Left ventricle myocardium inferior (tissue), 1 donor: Measurements from ENCODE around the gene GALNT16. TPM values are rescaled to one million over a fixed set of nuclear protein-coding genes. Genes with fewer than 3 reads are reported as not detected.

Experiments
- total RNA-seq: library from RNA; stranded (reverse); fragmentation: NEBNext Ultra II Directional; extraction: Animal tissue kit (Norgen Biotek cat#: 25700); gene quantifications from one replicate; pipeline ENCODE4 v1.2.1, GENCODE V29; 2021
- donor health status: DM: no; HTN: yes; CAD: no; lungs with severe emphysema.

Gene GALNT16
- total RNA-seq, 1 donor from 2014 or later = 70.5 TPM

Other genes with a start within 250 kb of the GALNT16 start
- 57.8 TPM for gene DCAF5, start 107.0 kb upstream of the GALNT16 start, total RNA-seq
- gene EXD2, start 68.7 kb upstream of the GALNT16 start, total RNA-seq = 16.5 TPM
- gene ERH, start 138.1 kb downstream of the GALNT16 start, total RNA-seq = 105 TPM
- 17.2 TPM for gene SLC39A9, start 138.5 kb downstream of the GALNT16 start, total RNA-seq
- gene PLEKHD1, start 224.6 kb downstream of the GALNT16 start, total RNA-seq = 0.14 TPM